ENCODE measurements around the gene ISL1.

- TF ChIP-seq SUZ12 (IDR thresholded peaks at IDR 0.05; ENCODE audit: extremely low read depth, insufficient read depth, insufficient read length), result peak; percentile 13
- TF ChIP-seq ZNF274 (IDR thresholded peaks at IDR 0.05; ENCODE audit: low read depth, low read length), result no peak
- TF ChIP-seq YY1 (IDR thresholded peaks at IDR 0.05; ENCODE audit: insufficient read depth, insufficient read length), result no peak
These were observed 4.6 kb downstream of the ISL1 start for GRCh38 chr5:51387884-51388275.
